HG03558 (cell line): ENCODE data around the gene CACNA2D1.

Source experiments
- ATAC-seq: cut with Tn5 transposase; IDR thresholded peaks from one replicate; pipeline ENCODE4 v1.9.1; 2021; ENCODE audit warnings: moderate number of reproducible peaks; ENCODE audit not compliant: unreplicated experiment; ENCODE audit errors: extremely low read depth

The CACNA2D1 gene

DNA sequence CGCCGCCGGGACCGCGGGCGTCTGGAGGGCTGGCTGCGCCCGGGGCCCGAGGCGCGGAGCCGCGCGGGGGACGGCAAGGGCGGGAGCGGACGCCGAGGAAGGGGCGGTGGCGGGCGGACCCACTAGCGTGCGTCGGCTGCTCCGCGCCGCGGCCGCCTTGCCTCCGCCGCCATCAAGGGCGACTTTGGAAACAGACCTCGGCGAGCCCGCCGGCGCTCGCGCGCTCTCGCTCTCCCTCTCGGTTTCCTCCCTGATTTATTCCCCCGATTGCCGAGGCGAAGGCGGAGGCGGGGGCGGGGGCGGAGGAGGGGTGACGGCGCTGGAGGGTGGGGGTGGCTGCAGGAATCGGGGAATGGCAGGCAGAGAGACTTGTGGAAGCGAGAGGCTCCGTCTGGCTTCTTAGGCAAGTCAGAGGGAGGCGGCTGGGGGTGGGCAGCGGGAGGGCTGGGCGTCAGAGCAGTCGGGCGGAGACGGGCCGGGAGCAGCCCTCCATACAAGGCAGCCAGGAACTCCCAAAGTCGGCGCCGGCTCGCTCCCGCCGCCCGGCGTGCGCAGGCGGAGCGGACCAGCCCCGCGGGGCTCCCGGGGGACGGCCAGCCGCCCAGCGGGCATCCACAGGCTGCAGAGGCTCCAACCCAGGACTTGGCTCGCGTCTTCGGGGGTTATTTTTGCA lies at the start of gene CACNA2D1:
TSS of gene CACNA2D1 (minus strand) at position 231 of the 673 bp plus-strand sequence.
- no peak for ATAC-seq

DNA sequence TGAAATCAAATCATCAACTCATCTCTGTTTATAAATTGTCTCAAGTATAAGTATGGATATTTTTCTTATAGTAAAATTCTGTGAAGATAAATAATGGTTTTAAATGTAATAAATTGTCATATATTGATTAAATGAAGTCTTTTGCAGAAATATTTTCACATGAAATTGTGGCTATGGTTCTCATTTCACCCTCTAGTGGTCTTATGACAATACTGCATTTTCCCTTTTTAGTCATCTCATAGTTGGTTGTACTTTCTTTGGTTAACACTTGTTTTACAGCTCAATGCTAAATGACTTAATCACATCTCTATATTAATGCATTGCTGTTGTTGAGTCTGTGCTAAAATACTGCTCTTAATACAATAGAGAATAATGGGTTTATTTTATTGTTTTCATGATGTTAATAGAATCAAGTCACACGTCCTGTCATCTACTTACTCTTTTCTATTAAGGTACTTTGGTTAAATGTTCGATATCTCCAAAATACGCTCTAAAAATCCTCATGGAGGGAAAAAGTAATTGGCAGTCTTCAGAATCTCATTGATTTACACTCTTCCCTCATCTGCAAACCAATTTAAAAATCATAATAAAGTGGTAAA lies 38.0 kb upstream of the CACNA2D1 start:
- ATAC-seq = no peak

DNA sequence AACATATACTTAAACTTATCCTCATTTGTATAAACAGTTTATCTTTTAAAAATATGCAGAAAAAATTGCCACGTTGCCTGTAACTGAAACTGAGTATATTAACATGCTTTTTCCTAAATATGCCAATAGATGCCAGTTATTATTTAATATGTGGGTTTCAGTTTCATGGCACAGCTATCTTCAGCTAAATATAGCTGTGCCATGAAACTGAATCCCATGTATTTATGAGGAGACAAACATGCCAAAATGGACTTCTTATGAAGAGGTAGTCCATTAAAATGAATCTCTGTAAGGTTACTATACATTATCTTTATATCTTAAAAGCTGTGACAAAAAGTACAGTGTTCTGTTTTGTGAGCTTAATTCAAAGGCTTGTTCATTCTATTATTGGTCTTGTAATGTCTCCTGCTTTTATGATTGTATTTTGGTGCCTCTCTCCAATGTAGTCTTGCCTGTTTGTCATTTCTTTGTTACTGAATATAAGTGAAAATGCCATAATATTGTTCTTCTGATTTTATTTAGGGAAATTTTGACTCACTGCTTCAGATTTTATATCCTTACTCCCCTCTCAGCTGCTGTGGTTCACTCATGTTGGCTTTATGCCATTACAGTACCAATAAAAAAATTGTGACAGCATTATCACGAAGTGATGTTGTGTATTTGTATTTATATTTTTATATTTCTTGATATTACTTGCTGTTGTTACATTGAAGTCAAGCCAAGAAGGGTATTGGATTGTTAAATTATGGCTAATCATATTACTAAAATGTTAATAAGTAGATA lies 34.3 kb upstream of the CACNA2D1 start:
- no peak for ATAC-seq

DNA sequence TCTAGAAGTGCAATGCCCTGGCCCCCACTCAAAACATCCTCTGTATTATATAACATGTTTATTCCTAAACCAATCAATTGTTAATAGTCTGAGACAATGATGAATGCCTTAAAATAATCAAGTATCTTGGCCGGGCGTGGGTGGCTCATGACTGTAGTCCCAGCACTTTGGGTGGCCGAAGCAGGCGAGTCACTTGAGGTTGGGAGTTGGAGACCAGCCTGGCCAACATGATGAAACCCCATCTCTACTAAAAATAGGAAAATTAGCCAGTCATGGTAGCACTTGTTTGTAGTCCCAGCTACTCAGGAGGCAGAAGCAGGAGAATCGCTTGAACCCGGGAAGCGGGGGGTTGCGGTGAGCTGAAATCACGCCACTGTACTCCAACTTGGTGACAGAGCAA lies 29.4 kb upstream of the CACNA2D1 start:
- no peak for ATAC-seq

DNA sequence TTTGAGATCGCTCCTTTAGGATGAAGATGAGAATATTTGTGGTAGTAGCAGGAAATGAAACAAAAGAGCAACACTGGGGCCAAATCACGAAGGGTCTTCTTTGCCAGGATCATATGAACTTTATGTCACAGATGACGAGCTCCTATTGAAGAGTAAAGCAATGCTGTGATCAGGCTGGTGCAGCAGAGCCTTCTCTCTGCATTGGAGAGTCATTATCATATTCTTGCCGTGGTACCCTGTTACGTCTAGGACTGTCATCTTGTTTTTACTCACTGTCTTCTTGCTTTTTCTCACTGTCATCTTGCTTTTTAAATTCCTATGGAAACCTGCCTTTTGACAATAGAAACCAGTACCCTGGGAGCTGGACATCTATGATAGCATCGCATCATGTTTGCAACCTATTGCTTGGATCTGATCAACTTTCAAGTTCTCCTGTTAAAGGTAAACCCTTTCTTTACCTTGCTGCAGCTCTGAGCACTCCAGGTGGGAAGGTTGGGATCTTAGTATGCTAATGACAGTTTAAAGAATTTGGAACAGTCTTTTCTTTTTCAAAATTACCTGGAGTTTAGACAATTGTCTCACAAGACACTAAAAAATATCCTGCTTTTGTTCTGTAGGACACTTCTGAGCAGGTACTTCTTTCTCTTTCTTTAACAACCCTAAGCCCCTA lies 27.9 kb upstream of the CACNA2D1 start:
- no peak for ATAC-seq

DNA sequence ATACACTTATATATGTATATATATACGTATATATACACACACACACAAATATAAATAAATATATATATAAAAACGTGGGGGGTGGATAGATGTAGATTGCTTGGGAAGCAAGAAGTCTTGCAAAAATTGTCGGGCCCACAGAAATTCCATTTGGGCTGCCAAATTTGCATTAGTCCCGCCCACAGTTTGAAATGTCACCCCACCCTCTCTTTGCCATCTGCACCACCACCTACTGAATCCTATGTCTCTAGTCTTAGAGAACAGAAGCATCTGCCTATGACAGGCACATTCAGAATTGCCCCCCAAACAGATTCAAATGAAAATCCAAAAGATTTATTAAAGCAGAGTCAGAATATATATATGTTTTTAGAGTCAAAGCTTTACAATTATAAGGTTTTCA lies 25.6 kb upstream of the CACNA2D1 start:
- no peak for ATAC-seq

DNA sequence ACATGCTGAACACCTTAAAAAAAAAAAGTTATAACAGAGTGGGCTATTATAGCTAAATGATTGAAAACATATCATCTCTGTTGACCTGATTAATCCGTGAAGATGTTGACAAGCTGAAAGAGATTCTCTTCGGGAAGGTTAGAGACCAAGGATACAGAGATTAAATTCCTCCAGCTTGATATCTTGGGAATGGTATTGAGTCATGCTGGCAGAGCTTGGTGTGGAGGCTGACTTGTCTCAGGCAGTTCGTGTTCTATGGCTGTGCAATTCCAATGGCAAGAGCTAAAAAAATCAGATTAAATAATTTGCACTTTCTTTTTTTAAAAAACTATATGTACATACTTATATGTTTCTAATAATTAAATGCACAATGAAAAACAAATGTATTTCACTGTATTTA lies 24.9 kb upstream of the CACNA2D1 start:
- no peak for ATAC-seq

DNA sequence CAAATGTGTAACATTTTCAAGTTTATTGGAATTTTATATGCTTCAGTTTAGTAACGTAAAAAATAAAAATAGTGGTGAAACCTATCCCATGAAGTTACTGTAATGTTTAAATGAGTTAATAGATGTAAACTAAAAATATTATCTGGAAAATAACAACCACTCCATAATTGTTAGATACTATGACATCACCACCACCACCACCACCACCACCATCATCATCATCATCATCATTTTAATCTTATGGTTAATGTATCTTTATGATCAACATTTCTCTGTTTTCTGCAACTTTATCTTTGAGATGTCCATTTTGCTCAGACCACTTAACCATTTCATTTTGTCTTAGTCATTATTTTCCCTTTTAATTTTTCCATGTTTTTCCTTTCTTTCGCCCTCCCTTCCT lies 23.4 kb upstream of the CACNA2D1 start:
- no peak for ATAC-seq

DNA sequence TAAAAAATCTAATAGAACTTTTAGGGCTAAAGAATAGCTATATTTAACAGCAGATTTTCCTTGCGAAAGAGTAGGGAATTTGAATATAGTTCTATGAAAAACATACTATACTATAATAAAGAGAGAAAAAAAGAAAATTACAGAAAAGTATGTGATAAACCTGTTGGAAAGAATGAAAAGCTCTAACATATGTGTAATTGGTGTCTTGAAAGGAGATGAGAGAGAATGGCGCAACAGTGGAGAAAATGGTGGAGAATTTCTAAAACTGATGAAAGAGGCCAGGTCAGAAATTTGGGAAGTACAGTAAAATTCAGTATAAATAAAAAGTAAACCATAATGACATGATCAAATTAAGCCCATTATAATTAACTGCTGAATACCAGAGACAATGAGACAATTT lies 20.8 kb upstream of the CACNA2D1 start:
- no peak for ATAC-seq

DNA sequence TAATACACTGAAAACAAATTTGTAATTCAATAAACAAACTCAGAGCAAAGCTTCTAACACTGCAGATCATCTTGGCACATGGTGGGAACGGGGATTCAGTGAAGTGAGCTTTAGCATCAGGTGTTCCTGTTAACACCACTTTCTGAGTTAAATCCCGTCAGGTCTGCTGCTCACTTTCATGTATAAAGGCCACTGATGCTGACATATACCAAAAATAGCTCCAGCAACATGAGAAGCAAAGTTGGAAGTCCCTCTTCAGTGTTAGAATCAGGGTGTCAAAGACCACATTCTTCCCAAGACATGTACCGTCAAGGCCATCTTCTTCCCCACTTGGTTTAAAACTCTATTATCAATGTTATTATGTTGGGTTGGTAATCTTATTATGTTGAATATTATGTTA lies 11.7 kb upstream of the CACNA2D1 start:
- ATAC-seq = no peak

DNA sequence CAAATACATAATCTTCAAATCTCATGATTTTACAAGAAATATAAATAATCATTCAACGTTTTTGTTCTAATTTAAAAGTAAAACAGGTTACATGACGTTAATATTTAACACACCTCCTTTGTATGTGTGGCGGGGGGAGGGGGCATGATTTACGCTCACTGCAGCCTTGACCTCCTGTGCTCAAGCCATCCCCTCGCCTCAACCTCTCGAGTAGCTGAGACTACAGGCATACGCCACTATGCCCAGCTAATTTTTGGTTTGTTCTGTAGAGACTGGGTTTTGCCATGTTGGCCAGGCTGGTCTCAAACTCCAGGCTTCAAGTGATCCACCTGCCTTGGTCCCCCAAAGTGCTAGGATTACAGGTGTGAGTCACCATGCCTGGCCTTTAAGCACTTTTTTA lies 7.2 kb upstream of the CACNA2D1 start:
- no peak for ATAC-seq

DNA sequence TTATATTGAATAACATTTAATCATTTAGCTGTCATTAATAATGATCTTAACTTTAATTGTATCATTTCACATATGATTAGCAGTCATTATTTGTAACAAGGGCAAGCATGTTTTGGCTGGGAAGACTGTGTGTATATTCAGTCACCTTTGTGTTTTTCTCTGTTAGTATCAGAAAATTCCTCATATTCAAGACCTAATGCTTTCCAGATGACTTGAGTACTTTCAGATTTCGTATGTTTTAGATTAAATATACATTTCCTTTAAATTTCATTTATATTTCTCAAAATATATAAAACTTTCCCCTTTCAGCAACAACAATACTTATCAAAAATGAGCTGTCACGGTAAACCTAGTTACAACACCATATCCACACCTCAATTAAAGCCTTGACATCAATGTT lies 6.3 kb upstream of the CACNA2D1 start:
- ATAC-seq = no peak

DNA sequence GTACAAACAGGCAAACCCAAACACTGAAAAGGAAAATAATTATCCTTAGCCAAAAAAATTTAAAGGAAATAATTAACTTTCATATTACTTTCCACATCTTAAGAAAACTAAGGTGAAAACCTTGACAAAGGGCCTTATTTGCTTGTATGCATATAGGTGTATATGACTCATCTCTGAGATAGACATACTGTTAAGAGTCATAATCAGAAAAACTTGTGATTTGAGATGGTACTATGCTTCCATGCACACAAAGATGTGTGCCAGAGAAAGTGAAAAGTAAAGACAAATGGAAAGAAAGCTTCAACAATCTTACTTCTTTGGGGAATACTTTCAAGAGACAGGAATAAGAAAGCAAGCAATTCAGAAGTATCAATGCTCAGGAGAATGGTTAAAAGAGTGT lies 3.3 kb upstream of the CACNA2D1 start:
- no peak for ATAC-seq

DNA sequence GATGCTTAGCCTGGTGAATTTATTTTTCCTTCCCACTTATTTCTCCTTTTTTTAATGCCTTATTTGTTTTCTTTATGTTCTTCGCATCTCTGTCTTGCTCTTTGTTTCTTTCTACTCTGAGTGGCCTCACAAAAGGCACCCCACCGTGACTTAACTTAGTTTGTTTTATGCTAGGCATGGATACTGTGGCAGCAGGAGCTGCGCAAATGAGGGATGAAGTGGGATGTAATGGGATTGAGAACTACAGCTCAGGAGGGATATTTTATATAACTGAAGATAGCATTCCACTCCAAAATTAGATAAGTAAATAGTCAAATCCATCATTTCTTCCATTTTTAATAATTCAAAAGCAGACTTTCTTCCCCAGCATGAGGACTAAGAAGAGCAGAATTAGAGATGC lies 1.7 kb upstream of the CACNA2D1 start:
- no peak for ATAC-seq

DNA sequence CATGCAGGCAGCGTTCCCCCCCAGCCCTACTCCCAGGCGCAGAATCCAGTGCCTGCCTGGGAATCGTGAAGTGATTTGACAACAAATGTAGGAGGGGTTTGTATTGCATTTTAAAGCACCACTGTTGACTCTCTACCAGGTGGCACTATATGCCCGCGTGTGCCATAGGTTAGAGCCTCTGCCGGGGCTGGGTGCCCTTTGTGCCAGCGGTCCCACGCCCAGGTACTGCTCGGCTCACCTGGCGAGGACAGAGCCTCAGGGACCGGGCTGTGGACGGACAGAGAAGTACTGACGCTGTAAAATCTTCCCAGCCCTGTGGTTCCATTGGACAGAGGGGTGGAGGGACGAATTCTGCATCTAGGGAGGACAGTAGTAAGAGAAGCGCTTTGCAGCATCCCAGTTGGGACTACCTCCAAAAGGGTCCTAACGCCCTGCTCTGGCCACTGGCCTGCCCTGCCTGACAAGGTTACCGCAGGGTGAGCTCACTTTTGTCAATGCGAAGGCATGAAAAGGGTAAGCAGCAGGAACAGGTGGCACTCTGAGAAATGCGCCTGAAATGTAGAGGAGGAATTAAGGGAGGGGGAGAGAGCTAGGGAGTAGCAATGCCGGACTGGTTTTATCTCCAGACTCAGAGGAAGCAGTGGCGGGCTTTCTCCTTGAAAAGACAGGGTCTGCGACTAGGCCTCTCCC lies 788 bp upstream of the CACNA2D1 start:
- no peak for ATAC-seq

DNA sequence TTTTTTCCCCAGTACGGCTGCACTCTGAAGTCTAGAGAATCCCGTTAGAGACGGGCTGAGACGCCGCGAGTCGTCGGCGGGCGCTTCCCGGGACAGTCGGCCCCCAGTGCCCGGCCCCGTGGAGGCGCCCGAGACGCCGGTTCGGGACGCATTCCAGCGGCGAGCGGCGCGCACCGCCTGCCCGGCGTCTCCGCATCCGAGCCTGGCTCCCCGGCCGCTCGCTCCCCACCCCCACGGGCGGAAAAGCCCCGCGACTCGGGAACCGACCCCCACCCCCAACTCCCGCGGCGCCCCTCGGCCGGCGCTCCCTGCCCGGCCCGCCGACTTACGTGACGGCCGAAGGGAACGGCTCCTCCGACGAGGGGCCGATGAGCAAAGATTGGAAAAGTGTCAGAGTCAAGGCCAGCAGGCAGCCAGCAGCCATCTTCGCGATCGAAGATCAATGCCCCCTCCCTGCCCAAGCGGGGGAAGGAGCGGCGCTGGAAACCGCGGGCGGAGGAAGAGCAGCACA lies 486 bp downstream of the CACNA2D1 start:
- no peak for ATAC-seq

DNA sequence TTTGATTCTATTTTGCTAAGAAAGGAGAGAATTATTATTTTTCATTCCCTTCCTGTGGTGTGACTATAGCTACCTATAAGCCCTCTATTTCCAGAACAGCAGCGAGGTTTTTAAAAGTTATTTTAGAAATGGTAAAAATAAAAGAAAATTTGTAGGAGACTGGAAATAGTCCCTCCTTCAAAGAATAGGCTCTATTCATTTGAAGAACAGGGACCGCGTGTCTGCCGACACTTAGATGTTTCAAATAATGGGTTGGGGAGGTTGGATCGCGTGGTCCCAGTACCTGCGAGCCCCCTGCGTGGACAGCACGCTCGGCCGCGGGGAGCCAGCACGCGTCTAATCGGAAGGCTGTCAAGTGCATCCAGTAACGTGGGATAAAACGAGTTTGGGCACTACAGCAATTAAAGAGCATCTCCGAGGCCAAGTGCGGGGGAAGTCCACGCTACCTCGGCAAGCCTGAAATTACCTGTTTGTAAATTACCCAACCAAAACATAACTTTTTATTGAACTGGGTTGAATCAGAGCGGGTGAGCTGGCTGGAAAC lies 1.0 kb downstream of the CACNA2D1 start:
- ATAC-seq = no peak

DNA sequence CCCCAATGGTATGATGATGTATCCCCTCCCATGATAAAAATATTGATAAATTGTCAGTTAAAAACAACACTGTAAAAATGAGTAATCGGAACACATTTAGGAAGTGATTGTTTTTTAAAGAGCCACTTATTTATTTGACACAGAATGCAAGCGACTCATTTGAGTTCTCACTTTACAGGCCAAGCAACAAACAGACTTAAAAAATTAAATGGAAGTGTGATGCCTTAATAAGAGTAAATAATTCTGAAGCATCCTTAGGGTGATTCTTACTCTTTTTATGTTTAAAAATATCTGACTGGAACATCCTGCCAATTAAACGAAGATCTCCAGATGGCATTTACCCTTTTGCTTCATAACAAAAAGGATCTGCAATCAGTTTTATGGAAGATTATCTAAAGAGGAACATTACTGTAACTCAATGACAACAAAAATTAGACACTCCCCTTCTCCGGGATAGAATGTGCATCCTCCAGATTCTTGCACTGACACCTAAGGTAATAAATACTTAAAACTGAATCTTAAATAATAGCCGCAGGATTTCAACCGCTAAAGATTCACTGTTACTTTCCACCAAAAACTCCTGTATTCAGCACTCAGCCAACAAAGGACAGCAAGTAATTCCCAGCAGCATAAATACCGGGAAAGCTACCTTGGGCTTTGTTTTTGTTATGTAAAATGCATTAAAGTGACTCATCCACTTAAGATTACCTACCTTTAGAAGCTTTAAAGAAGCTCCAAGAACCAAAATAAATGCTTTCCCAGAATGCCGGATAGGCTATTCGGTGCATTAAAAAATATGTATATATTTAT lies 1.7 kb downstream of the CACNA2D1 start:
- ATAC-seq = no peak

DNA sequence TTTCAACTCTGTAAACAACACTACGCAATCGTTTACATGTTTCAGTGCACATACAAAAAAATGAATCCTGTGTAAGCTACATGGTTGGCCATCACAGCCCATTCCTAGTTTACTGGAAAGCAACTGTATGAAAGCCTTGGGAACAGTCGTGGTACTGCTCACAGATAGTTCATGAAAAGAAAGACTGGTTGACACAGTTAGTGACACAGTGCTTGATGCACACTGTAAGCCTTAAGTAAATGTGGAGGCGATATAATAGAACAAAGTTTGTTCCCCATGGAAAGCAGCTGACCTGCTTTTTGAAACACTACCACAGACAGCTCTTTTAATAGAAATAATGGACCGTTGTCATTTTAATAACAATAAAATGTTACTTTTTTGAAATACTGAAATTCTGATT lies 5.1 kb downstream of the CACNA2D1 start:
- no peak for ATAC-seq
